Coronary artery (tissue), 2 donors: Measurements from ENCODE around the gene ANKRD13B.
A peak's percentile ranks its signal among the peaks of the same experiment; 100 is the strongest.

Experiments
- DNase-seq: peaks from one replicate; pipeline ENCODE4 v3.0.0-alpha.2; 2017; ENCODE audit warnings: low spot score
- H3K27ac ChIP-seq, 2 donors: fragments of 200-600 bp; sonication (generic); one replicate each; pipeline ENCODE4 v1.5.1; 2016 to 2019
- H3K4me3 ChIP-seq: fragments of 200-600 bp; sonication (generic); 2 replicates; pipeline ENCODE4 v1.5.1; 2016; ENCODE audit warnings: mild to moderate bottlenecking, moderate library complexity
- CTCF ChIP-seq: fragments of 200-600 bp; sonication (generic); IDR thresholded peaks from one replicate; pipeline ENCODE4 v1.5.1; 2019; ENCODE audit warnings: antibody characterized with exemption

Gene ANKRD13B

GRCh38 chr17:29584452-29585079, 8.4 kb upstream of the ANKRD13B start:
- no peak for TF ChIP-seq CTCF
- no peak for DNase-seq
- H3K27ac ChIP-seq: peak overlapping the region in 1 of 2 donors; percentile 82
- H3K4me3 ChIP-seq: peak overlapping the region; percentile 55

GRCh38 chr17:29585080-29585751, 7.7 kb upstream of the ANKRD13B start:
- no peak for DNase-seq
- no peak for TF ChIP-seq CTCF
- H3K4me3 ChIP-seq: peak overlapping the region; percentile 55
- H3K27ac ChIP-seq: peak overlapping the region; percentile 13 to 82

GRCh38 chr17:29586676-29587469, 6.1 kb upstream of the ANKRD13B start:
- peak overlapping the region; percentile 99 for H3K4me3 ChIP-seq
- DNase-seq: no peak
- TF ChIP-seq CTCF: no peak
- peak overlapping the region in 1 of 2 donors; percentile 96 for H3K27ac ChIP-seq

- Histone ChIP-seq H3K4me3 (peak overlapping the region; percentile 99), H3K27ac (peak overlapping the region in 1 of 2 donors; percentile 96)
- no peak for DNase-seq
- no peak for TF ChIP-seq CTCF
Observed at GRCh38 chr17:29587591-29587990, 5.3 kb upstream of the ANKRD13B start.

- DNase-seq: no peak
- no peak for TF ChIP-seq CTCF
- H3K27ac ChIP-seq: peak overlapping the region; percentile 74 to 96
- H3K4me3 ChIP-seq: peak overlapping the region; percentile 99
Observed at GRCh38 chr17:29588017-29588561, 4.8 kb upstream of the ANKRD13B start.

GRCh38 chr17:29588562-29589411, 4.1 kb upstream of the ANKRD13B start:
- H3K27ac ChIP-seq: peak overlapping the region; percentile 74 to 96
- DNase-seq: no peak
- peak overlapping the region; percentile 99 for H3K4me3 ChIP-seq
- no peak for TF ChIP-seq CTCF
